Embryonic facial prominence (tissue), 1 donor: ENCODE measurements around the gene DIP2C.
"Not testable (repeated sequence)": the region's sequence is repeated elsewhere in the genome, so short reads cannot be mapped to it uniquely, and the experiment has no call there.

Experiments
- DNase-seq: peaks from one replicate; pipeline ENCODE4 v3.0.0-alpha.2; 2016; ENCODE audit errors: extremely low spot score

Gene DIP2C

DNA sequence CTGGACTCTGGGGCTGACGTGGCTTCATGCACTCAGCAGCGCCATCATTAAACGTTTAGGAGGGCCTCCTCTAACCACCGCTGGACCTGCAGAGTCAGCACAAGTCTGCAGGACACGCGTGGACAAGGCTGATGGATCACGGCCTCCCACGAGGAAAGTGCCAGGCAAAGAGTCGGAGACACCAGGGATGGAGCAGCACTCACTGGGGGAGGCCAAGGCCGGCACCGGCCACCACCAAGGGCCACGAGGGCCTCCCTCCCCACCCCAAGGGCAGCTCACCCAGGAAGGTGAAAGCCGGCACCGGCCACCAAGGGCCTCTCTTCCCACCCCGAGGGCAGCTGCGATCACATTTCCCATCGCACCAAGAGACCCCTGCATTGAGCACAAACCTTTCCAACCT lies 91.5 kb downstream of the DIP2C start:
- no peak for DNase-seq

DNA sequence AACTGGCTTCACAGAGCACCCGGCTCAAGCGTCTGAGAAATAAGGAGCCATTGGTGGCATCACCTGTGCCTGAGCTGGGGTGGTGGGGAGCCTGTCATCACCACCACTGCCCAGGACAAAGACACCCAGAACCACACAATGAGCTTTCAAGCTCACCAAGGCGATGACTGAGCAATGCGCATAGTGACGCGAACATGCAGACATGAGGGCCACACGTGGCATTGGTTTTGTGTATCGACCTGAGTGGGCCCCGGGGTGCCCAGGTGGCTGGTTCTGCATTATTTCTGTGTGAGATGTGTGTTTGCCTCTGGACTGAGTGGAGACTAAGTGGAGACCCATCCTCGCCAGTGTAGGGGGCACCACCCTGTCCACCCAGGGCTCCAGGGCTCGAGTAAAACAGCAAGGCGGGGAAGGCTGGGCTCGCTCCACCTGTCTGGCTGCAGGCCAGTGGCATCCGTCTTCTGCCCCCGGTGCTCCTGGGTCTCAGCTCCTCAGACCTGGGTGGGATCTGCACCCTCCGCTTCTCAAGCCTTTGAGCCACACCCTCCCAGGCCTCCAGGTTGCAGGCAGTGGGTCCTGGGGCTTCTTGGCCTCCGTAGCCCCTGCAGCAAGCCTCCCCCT lies 92.6 kb downstream of the DIP2C start:
- DNase-seq = no peak

DNA sequence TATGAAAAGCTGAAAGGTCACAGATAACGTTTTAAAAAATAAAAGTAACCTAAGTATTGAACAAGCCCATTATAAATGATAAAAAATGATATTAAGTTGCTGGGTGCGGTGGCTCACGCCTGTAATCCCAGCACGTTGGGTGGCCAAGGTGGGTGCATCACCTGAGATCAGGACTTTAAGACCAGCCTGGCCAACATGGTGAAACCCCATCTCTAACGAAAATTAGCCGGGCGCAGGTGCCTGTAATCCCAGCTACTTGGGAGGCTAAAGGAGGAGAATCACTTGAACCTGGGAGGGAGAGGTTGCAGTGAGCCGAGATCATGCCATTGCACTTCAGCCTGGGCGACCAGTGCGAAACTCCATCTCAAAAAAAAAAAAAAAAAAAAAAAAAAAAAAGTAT lies 93.3 kb downstream of the DIP2C start:
- not testable (repeated sequence) for DNase-seq

DNA sequence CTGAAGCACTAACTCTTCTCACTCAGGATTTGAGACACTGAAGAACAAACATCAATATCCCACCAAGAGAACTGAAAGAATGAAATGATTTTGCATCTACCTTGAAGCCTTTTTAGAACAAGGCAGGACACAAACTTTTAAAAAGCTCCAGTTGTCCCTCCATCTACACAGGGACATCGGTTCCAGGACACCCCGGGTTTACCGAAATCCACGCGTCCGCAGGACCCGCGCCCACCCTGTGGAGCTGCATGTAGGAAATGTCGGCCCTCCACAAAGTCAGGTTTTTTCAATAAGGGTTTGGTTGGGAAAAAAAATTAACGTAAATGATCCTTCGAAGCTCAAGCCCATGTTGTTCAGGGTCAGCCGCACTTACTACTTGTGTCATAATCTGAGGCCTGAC lies 94.0 kb downstream of the DIP2C start:
- no peak for DNase-seq

DNA sequence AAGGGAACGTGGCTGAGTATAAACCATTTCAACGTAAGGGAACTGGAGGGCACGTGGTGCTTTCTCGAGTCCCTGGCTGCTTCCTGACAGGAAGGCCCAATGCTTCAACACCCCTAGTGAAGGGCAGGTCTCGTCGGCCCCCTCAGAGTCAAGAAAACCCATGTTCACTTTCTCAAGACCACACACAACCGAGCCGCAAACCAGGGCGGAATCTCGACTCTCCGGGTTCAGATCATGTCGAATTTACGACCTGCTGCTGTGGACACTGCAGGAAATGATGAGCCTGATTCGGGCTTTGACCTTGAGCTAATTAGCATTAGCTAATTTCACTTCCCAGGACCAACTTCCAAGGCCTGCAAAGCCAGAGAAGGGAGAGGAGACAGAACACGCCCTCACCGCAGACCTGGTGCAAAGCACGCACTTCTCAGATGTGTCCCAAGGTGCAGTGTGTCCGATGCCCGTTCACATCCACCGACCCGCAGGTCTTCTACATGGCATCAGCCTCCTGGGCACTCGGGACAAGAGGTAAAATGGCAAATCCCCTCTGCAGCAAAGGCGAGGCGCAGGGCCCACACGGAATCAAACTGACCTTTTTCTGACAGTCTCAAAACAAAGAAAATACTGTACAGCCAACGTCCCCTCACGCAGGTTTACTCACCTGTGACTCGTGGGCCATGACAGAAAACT lies 94.7 kb downstream of the DIP2C start:
- DNase-seq = no peak

DNA sequence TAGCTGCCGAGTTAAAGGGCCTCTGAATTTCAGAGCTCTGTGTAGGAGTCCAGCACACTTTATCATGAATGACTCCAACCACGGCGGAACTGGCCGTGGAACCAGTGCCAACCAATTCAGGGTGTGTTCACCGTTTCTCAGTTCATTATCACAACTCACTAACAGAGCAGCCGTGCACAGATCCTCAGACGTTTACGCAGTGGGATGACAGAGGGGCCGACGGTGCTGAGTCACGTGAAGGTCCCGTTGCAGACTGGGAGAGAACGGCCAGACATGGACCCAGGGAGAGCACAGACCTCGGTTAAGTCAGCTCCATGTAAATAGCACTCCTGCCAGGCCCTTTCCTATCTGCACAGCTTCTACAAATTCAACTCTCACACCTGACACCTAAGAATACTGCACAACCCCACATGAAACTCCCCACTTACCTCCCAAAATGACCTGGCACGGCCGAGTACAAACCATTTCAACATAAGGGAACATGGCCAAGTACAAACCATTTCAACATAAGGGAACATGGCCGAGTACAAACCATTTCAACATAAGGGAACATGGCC lies 95.5 kb downstream of the DIP2C start:
- no peak for DNase-seq

DNA sequence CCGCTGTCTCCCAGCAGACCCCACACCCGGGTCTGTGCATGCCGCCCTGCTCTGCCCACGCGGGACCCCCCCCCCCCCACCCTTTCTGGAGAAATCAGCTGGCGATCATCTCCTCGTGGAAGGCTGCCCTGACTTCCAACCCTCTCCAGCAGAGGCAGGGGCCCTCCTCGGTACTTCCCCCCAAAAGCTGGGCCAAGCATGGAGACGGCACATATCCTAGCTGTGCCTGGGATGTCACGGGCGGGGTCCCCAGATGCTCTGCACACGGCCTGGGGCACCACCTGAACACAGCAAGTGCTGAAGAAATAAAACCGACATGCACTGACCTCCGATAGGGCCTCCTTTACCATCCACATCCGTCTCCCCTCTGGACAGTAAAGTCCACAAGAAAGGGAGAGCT lies 96.0 kb downstream of the DIP2C start:
- DNase-seq = no peak

DNA sequence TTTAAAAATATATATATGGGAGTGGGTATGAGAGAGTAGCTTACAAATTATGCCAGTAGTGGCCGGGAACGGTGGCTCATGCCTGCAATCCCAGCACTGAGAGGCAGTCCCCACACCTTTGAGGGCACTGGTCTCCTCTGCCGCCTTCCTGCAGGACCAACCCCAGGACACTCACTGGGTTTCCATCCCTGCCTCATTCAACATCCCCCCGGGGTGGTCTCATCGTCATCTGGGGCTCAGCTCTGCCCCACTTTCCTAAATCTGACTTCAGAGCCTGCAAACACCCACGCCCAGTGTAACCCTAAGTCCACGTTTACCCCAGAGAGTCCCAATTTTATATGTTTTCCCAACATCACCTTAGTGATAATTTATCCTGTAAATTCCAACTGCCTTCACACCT lies 96.5 kb downstream of the DIP2C start:
- no peak for DNase-seq

DNA sequence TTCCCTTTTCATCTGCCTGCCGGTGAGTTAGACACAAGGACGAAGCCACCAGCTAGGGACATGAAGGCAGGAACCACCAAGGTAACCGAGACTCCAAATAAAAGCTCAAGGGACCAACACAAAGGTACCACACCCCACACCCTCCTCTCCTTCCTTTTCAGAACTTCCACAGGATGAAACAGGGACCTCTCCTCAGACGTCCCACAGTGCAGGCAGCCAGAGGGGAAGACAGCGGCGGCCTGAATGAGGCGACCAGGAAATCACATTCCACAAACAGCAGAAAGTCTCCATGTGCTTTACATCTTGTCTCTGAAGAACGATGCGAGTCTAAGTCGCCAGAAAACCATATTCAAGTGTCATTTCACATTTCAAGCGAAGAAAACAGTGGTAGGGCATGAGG lies 97.8 kb downstream of the DIP2C start:
- no peak for DNase-seq

DNA sequence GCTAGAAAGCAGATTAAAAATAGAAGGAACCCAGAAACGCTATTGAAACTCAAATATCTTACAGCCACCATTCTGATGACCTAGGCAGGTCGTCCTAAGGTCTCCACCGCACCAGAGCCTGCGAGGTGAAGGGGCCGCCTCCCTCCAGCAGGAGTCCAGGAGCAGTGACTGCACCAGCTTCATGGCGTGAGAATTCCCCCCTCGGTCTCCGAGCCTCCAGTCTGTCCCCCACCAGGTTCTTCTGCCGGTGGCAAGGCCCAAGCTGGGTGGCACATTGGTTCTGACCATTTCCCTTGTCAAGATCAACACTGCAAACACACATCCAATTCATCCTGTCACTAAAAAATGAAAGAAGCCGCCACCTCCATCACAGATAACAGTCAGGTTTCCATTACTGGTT lies 98.7 kb downstream of the DIP2C start:
- no peak for DNase-seq

DNA sequence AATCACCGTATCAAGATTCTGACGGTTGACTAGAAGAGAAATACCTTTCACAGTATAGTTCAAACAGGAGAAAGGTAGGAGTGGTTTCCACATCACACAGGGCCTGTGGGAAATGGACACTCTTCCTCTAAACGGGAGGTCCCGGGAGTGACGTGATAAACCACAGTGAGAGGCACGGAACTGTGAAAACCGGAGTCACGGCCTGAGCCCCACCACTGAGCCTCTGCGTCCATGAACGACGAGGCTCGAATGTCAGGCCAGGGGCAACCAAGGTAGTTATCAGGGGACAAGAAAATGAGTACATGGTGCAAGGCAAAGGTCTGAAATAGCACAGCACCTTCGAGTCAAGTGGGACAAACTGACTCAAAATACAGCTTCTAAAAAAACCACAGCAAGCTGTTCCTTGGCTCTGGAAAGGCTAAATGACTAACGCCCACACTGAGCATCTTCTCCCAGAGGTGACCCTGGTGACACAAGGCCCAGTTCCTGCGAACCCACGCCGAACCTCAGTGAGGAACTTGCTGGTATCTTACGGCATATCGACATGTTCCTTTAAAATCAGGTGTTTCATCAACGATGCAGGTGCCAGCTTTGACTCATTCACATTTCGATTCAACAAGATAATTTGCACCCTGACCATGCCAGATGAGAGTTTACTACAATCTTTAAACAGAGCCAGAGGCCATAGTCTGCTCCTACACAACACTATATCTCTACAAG lies 99.3 kb downstream of the DIP2C start:
- no peak for DNase-seq

DNA sequence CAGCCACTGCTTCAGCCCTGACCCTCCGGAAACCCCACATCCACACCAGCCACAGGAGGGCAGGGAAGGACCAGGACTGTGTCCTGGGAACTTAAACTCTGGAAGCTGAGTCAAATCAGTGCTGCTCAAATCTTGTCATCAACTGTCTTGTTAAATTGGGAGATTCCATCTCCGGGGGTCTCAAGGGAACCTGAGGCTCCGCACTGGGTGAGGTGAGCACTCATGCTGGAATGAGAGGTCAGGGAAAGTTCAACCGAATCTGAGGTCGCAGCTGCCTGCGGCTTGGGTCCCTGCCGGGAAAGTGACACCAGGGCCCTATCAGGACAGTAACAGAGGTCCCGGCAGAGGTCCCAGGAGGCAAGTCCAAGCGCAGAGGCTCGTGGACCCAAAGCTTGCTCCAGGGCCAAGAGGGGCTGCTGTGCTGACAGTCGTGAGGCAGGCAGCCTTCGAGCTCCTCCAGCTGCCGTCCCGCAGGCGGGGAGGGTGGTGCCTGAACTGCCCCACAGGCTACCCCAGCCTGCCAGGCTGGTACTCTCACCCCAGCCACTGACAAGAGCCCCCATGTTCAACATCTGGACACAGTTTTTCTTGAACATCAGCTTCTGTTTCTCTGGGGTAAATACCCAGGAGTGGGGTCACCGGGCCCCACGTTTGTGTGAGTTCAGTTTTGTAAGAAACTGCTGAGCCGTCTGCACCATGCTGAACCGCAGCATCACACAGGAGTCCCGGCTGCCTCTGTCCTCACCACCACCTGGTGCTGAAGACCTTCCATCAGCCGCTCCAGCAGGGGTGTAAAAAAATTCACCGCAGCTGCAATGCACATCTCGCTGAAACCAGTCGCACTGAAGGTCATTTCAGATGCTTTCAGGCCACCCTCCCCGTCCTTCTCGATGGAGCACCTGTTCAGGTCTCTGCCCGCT lies 101.0 kb downstream of the DIP2C start:
- DNase-seq = no peak

DNA sequence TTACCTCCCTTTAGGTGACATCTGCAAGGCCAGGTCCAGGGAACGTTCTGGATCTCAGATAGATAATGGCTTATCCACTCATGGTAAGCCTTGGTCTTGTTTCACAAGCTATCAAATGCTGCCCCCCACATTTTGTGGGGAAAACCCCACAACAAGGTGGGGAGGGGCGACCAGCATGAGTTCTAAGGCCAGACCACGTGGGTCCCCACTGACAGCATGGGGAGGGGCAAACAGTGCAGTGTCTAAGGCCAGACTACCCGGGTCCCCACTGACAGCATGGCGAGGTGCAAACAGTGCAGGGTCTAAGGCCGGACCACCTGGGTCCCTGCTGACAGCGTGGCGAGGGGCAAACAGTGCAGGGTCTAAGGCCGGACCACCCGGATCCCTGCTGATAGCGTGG lies 102.8 kb downstream of the DIP2C start:
- DNase-seq = no peak

DNA sequence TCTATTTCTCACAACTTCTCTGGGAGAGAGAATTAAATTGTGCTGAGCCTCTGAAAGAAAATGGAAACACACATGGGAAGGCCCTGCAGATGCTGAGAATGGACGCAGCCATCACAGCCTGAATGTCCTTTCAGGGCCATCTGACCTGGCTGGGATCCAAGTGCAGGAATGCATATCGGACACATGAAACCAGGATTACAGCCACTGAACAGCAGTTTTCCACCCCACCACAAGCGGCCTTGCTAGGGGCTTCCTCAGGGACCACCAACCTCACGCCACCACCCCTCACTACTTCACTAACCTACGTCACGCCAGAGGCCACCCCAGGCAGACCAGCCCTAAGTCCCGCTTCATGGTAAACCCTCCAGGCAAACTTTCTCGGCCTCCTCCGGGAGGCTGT lies 103.3 kb downstream of the DIP2C start:
- no peak for DNase-seq

DNA sequence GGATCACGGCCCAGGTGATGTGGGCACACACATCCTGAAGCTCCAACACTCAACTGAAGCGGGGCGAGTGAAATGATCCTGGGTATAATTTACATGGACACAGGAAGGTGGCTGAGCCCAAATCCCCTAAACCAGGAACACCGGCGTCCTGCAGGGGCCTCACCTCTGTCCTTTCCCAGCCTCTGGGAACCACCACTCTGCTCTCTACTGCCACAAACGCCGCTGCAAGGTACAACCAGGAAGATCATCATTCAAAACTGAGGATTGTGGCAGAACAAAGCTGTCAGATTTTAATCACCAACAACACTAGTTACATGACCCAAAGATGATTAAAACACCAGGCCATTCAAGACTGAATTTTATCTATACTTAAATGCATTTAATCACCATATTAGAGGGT lies 104.0 kb downstream of the DIP2C start:
- no peak for DNase-seq

DNA sequence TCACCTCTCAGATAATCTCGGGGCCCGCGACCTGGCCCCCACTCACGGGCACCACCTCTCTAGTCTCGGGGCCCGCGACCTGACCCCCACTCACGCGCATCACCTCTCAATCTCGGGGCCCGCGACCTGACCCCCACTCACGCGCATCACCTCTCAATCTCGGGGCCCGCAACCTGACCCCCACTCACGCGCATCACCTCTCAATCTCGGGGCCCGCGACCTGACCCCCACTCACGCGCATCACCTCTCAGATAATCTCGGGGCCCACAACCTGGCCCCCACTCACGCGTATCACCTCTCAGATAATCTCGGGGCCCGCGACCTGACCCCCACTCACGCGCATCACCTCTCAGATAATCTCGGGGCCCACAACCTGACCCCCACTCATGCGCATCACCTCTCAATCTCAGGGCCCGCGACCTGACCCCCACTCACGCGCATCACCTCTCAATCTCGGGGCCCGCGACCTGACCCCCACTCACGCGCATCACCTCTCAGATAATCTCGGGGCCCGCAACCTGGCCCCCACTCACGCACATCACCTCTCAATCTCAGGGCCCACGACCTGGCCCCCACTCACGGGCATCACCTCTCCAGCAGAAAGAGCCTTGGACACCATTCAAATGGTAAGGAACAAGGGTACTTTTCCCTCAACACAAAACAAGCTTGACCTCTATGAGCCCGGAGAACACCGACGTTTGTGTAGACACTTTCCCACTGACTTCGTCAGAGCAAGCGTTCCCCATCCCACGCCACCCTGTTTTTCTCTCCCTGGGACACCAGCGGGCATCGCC lies 104.8 kb downstream of the DIP2C start:
- DNase-seq = not testable (repeated sequence)

DNA sequence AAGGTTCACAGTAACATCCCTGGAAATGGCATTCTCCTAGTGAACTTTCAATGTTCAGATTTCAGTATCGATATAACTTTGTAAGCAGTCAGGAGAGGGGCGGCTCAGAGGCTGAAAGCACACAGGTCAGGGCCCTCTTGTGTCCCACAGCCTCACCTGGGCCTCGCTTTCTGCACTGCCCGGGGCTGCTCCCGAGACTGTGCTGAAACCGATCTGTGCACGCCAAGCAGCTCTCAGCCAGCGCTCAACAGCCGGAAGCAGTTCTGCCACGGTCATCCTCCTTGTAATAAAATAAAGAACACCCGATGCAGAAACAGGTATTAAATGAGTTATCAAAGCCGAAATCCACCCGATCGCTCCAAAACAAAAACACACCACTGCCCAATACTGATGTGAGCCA lies 106.0 kb downstream of the DIP2C start:
- DNase-seq = no peak

DNA sequence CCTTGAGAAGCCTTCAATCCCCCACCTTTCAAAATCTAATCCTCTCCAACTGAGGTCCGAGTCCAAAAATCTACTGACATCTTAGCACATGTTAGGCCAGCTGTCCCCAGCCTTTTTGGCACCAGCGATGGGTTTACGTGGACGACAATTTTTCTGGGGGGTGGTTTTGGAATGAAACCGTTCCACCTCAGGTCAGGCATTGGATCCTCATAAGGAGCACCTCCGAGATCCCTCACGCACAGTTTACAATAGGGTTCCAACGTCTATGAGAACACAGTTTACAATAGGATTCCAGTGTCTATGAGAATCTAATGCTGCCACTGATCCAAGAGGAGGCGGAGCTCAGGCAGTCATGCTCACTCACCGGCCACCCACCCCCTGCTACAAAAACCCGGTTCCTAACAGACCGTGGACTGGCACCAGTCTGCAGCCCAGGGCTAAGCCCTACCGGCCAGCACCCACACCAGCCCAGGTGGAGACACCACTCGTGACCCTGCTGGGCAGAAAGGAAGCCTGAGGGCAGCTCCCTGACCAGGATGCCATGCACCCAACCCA lies 107.6 kb downstream of the DIP2C start:
- DNase-seq = no peak

DNA sequence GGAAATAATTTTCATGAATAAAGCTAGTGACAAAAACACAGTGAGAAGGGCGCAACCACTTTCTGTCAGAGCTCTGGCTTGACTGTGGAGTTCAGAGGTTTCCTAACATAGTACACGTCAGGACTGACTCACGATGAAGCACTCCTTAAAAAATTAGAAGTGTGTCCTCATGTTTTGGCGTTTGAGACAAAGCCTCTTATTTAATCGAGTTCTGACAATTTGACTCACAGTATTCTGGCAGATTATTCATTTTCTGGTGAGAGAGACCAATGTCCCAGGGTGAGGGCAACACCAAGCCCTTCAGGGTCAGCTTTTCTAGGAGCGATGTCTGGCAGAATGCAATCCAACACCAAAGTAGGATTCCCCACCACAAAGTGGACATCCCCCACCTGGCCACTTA lies 108.7 kb downstream of the DIP2C start:
- DNase-seq = no peak

DNA sequence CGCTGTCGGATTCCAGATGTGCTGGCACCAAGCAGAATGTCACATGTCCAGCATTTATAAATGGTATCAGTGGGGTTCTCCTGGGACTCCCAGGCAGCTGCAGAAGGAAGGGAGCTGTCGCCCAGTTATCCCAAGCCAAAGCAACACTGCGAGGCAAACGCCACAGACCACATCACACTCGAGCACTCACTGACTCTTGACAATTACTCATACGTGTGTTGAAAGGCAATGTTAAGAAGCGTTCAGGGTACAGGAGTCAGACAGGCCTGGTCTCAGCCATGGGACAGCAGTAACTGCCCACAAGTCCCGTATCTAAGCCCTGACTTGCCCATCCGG lies 113.4 kb downstream of the DIP2C start:
- no peak for DNase-seq
